K562 (cell line): ENCODE results near the gene MKNK1. TPM values are rescaled to one million over a fixed set of nuclear protein-coding genes. Genes with fewer than 3 reads are reported as not detected.

Experiments
- CBX3 ChIP-seq, 2 experiments: IDR thresholded peaks; 1 replicate in 1 of 2; 2 replicates in 1 of 2; pipeline ENCODE4 v1.6.1; 2012; ENCODE audit warnings: inconsistent platforms in 2 of 2, low read length in 2 of 2, borderline replicate concordance in 1 of 2, control low read depth in 1 of 2
- DPF2 ChIP-seq: fragments of 450-650 bp; IDR thresholded peaks from 2 replicates; pipeline ENCODE4 v1.6.1; 2016
- ERF ChIP-seq: fragments of 450-650 bp; formaldehyde crosslinking; IDR thresholded peaks from 2 replicates; pipeline ENCODE4 v1.4.0; 2020; ENCODE audit warnings: mild to moderate bottlenecking, mixed read lengths
- HDAC2 ChIP-seq: fragments of 450-650 bp; IDR thresholded peaks from 2 replicates; pipeline ENCODE4 v1.6.1; 2016; ENCODE audit warnings: mild to moderate bottlenecking
- L3MBTL2 ChIP-seq: fragments of 450-650 bp; IDR thresholded peaks from 2 replicates; pipeline ENCODE4 v1.6.1; 2016; ENCODE audit warnings: mild to moderate bottlenecking, moderate library complexity
- MTA3 ChIP-seq: fragments of 450-650 bp; formaldehyde crosslinking; IDR thresholded peaks from 2 replicates; pipeline ENCODE4 v1.6.1; 2017; ENCODE audit warnings: mild to moderate bottlenecking, borderline replicate concordance
- OTX1 ChIP-seq: fragments of 450-650 bp; formaldehyde crosslinking; IDR thresholded peaks from 2 replicates; pipeline ENCODE4 v1.4.0; 2022; ENCODE audit warnings: mild to moderate bottlenecking
- PKNOX1 ChIP-seq: fragments of 450-650 bp; IDR thresholded peaks from 2 replicates; pipeline ENCODE4 v1.6.1; 2016
- RBFOX2 ChIP-seq: fragments of 200-400 bp; formaldehyde crosslinking; IDR thresholded peaks from 2 replicates; pipeline ENCODE4 v1.6.1; 2017; ENCODE audit warnings: low read depth, mild to moderate bottlenecking, low read length, moderate library complexity
- ZBTB12 ChIP-seq: fragments of 250-450 bp; sonication (Bioruptor Pico); IDR thresholded peaks from 2 replicates; pipeline ENCODE4 v1.4.0; 2020
- ZNF57 ChIP-seq: fragments of 450-650 bp; formaldehyde crosslinking; IDR thresholded peaks from 2 replicates; pipeline ENCODE4 v1.4.0; 2020; ENCODE audit warnings: mild to moderate bottlenecking, moderate library complexity
- ZNF707 ChIP-seq: fragments of 250-450 bp; sonication (Bioruptor Pico); conservative IDR thresholded peaks from 2 replicates; pipeline ENCODE4 v1.8.0; 2022; ENCODE audit warnings: inconsistent platforms, mild to moderate bottlenecking, moderate library complexity
- ZNF764 ChIP-seq: fragments of 250-450 bp; sonication (Bioruptor Pico); IDR thresholded peaks from 2 replicates; pipeline ENCODE4 v1.4.0; 2020; ENCODE audit warnings: low read depth, mild to moderate bottlenecking, moderate library complexity
- polyA plus RNA-seq, 8 experiments: library from polyadenylated mRNA; depleted of rRNA in 4 of 8; stranded (reverse) in 5 of 8; unstranded in 3 of 8; fragments of >200 nt; fragmentation: Nextera tagmentation in 2 of 8; fragmentation: Illumina TruSeq in 1 of 8; extraction: Ambion mirVana in 2 of 8; extraction: Trizol in 1 of 8; gene quantifications; 2 replicates each; pipeline versions ENCODE4 v1.2.1 to v1.2.3, GENCODE V29; 2011 to 2014; ENCODE audit warnings: inconsistent platforms in 1 of 8, missing spikeins in 1 of 8
- total RNA-seq, 7 experiments: library from RNA; depleted of rRNA in 6 of 7; stranded (reverse); fragments of >200 nt in 6 of 7; fragmentation: Illumina TruSeq in 2 of 7; extraction: Trizol in 2 of 7; gene quantifications; 2 replicates each; pipeline versions ENCODE4 v1.2.1 to v1.2.3, GENCODE V29; 2011 to 2021; ENCODE audit warnings: low replicate concordance in 1 of 7
- TF ChIP-seq, protein P1 (sequence below): fragments of 450-650 bp; IDR thresholded peaks from 2 replicates; pipeline ENCODE4 v1.6.1; 2018; ENCODE audit not compliant: partially characterized antibody
- TF ChIP-seq, protein P2 (sequence below): sonication (generic); formaldehyde crosslinking; IDR thresholded peaks from 2 replicates; pipeline ENCODE4 v1.8.0; 2023; ENCODE audit warnings: mild to moderate bottlenecking, missing genetic modification reagents
- TF ChIP-seq, protein P3 (sequence below): fragments of 250-450 bp; sonication (Bioruptor Pico); IDR thresholded peaks from 2 replicates; pipeline ENCODE4 v1.5.0; 2021

The MKNK1 gene
- total and polyA plus RNA-seq, 9 of the 15 experiments (the other 6 are each of a cell fraction or from before 2014, with no cell fraction given): 27.7 to 51.3 (median 43.7) TPM

- TF ChIP-seq, protein P1, sequence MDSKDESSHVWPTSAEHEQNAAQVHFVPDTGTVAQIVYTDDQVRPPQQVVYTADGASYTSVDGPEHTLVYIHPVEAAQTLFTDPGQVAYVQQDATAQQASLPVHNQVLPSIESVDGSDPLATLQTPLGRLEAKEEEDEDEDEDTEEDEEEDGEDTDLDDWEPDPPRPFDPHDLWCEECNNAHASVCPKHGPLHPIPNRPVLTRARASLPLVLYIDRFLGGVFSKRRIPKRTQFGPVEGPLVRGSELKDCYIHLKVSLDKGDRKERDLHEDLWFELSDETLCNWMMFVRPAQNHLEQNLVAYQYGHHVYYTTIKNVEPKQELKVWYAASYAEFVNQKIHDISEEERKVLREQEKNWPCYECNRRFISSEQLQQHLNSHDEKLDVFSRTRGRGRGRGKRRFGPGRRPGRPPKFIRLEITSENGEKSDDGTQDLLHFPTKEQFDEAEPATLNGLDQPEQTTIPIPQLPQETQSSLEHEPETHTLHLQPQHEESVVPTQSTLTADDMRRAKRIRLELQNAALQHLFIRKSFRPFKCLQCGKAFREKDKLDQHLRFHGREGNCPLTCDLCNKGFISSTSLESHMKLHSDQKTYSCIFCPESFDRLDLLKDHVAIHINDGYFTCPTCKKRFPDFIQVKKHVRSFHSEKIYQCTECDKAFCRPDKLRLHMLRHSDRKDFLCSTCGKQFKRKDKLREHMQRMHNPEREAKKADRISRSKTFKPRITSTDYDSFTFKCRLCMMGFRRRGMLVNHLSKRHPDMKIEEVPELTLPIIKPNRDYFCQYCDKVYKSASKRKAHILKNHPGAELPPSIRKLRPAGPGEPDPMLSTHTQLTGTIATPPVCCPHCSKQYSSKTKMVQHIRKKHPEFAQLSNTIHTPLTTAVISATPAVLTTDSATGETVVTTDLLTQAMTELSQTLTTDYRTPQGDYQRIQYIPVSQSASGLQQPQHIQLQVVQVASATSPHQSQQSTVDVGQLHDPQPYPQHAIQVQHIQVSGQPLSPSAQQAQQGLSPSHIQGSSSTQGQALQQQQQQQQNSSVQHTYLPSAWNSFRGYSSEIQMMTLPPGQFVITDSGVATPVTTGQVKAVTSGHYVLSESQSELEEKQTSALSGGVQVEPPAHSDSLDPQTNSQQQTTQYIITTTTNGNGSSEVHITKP: peak; percentile 70
- TF ChIP-seq ZNF764 (CRISPR knock-in tag) (no peak), ZNF707 (CRISPR knock-in tag) (no peak), HDAC2 (peak; percentile 31), ERF (no peak), CBX3 (IDR thresholded peaks at IDR 0.05; ENCODE audit: borderline replicate concordance in 1 of 2, low read length in 2 of 2) (no peak), OTX1 (no peak), RBFOX2 (peak; percentile 30; the same call in 1 of the 2 replicates), PKNOX1 (peak; percentile 51; the same call in 1 of the 2 replicates), L3MBTL2 (peak; percentile 82), ZNF57 (no peak), ZBTB12 (CRISPR knock-in tag) (no peak), MTA3 (0 out of 2 replicates have a peak, but pooled peaks have one; percentile 48), DPF2 (peak; percentile 51; the same call in 1 of the 2 replicates)
- TF ChIP-seq, protein P2, sequence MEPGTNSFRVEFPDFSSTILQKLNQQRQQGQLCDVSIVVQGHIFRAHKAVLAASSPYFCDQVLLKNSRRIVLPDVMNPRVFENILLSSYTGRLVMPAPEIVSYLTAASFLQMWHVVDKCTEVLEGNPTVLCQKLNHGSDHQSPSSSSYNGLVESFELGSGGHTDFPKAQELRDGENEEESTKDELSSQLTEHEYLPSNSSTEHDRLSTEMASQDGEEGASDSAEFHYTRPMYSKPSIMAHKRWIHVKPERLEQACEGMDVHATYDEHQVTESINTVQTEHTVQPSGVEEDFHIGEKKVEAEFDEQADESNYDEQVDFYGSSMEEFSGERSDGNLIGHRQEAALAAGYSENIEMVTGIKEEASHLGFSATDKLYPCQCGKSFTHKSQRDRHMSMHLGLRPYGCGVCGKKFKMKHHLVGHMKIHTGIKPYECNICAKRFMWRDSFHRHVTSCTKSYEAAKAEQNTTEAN (CRISPR knock-in tag): no peak
- TF ChIP-seq, protein P3, sequence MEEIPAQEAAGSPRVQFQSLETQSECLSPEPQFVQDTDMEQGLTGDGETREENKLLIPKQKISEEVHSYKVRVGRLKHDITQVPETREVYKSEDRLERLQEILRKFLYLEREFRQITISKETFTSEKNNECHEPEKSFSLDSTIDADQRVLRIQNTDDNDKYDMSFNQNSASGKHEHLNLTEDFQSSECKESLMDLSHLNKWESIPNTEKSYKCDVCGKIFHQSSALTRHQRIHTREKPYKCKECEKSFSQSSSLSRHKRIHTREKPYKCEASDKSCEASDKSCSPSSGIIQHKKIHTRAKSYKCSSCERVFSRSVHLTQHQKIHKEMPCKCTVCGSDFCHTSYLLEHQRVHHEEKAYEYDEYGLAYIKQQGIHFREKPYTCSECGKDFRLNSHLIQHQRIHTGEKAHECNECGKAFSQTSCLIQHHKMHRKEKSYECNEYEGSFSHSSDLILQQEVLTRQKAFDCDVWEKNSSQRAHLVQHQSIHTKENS (CRISPR knock-in tag): no peak
These were observed 83.8 kb downstream of the MKNK1 start (continued) for GRCh38 chr1:46520063-46520911.
